HG03095 (cell line): Measurements from ENCODE around the gene FAM110D.

ENCODE experiments used
- ATAC-seq: cut with Tn5 transposase; IDR thresholded peaks from one replicate; pipeline ENCODE4 v1.9.1; 2021; ENCODE audit warnings: moderate library complexity; ENCODE audit not compliant: unreplicated experiment

Gene FAM110D

DNA sequence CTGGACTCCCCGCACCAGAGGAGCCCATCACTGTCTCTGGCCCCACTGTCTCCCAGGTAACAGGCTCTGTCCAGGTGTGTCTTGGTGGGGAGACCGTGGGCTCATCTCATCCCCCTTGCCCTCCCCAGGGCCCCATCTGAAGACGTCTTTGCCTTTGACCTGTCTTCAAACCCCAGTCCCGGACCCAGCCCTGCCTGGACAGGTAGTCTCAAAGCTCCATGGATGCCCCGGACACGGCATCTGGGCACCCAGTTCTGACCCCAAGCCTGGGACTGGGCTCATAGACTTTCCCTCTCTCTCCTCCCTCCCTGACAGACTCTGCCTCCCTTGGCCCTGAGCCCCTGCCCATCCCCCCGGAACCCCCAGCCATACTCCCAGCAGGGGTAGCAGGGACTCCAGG is 25.2 kb downstream of the FAM110D start:
- ATAC-seq: no peak

DNA sequence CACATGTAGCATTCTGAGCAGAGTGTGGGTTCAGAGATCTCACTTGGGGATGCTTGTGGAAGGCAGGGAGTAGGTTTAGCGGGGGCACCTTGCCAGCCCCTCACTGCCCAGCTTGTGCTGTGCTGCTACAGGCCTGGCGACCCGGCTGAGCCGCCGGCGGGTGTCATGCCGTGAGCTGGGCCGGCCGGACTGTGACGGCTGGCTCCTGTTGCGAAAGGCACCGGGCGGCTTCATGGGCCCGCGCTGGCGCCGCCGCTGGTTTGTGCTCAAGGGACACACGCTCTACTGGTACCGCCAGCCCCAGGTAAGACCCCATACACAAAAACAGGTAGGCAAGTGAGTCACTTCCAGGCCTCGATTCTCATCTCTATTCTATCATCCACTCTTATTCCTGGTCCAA is 26.0 kb downstream of the FAM110D start:
- no peak for ATAC-seq

DNA sequence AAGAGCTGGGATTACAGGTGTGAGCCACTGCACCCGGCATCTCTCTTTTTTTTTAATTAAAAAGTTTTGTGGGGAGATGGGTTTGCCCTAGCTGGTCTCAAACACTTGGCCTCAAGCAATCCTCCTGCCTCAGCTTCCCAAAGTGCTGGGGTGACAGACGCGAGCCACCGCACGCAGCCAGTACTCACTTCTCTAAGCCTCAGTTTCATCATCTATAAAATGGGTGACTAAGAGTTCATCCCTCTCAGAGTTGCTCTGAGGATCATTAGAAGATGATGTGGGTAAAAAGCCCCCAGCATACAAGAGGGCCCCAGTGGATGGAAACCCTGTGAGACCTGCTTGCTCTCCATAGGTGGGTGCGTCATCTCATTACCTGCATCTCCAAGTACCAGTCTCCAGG is 29.0 kb downstream of the FAM110D start:
- ATAC-seq: no peak

DNA sequence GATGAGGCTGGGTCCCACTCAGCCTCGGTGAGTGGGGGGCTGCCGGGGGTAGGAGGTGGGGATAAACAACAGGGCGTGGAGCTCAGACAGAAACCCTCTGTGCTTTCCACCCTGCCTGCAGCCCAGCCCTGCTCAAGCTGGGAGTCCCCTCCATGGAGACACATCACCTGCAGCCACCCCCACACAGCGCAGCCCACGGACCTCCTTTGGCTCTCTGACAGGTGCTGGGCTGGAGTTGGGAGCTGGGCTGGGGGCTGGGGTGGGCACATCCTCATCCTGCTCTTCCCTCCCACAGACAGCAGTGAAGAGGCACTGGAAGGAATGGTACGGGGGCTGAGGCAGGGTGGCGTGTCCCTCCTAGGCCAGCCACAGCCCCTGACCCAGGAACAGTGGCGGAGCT is 29.6 kb downstream of the FAM110D start:
- ATAC-seq: no peak

DNA sequence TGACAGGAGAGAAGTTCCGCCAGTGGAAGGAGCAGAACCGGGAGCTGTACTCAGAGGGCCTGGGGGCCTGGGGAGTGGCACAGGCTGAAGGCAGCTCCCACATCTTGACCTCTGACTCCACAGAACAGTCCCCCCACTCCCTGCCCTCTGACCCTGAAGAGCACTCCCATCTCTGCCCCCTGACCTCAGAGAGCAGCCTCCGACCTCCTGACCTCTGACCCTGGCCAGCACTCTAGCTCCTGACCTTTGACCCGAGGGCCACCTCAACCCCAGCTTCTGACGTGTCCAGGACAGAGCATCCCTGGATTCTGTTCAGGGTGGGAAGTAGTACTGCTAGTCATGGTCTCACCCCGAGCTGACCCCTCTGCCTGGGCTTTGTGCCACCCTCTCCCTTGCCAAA is 30.5 kb downstream of the FAM110D start:
- no peak for ATAC-seq

DNA sequence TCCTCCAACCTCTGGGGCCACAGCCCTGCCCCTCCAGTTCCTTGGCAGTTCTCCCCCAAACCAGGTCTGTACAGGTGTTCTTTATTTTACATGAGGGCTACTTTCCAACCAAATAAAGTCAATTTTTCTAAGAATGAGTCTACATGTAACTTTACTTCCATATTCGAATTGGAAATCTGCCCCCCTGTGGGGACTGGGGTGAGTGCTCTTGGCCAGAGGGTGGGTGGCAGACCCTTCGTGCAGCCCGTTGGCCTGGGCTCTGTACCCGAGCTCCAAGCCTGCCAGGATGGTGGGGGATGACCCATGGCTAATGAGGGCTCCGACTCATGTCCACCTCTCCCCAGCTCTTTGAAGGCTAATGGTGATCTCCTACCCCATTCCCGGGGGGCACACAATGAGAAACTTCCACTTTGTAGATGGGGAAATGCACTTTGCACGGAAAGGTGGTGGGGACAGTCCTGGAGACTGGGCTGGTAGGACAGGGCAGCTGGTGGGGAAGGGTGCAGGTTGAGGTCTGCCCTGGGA is 30.9 kb downstream of the FAM110D start:
- no peak for ATAC-seq

DNA sequence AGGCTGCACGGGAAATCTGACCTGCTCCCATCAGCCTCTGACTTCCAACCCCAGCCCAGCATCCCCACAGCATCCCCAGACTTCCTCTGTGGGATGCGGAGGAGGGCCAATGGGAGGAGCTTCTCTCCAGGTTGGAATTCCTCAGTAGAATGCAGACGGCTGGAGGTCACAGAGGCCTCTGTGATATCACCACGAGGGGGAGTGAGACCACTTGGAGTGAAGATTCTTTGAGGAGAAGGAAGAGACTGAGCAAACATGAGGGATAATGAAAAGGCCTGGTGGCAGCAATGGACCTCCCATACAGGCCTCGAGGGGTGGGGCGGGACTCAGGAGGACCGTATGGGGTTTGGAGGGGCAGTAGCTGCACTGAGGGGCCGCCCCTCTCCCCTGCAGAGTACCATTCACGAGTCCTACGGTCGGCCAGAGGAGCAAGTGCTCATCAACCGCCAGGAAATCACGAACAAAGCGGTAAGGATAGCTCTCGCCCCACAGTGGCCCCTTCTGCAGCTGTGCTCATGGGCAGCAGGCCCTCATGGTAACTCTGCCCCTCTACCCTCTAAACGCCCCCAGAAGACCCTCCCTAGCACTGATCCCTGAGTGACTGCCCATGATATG is 31.6 kb downstream of the FAM110D start, which contains the start of gene CATSPER4:
CATSPER4 (plus strand) TSS at position 230 of the 615 bp plus-strand sequence; CDS start at position 256, 26 bp downstream.
- no peak for ATAC-seq

DNA sequence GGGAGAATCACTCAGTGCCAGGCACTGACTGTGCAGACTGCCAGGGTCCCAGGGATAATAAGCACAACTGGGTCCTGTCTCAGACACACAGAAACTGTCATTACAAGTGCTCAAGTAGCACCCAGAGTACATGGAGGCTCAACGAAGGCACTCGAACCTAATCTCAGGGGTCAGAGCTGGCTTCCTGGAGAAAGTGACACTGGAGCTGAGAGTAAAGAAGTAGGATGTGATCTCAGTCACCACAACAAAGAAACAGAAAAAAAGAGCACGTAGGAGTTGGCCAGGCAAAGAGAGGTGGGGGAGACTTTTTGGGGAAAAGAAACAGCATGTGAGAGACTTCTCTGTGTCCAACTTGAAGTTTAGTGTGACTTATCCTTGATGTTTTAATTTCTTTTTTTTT is 32.9 kb downstream of the FAM110D start:
- no peak for ATAC-seq

DNA sequence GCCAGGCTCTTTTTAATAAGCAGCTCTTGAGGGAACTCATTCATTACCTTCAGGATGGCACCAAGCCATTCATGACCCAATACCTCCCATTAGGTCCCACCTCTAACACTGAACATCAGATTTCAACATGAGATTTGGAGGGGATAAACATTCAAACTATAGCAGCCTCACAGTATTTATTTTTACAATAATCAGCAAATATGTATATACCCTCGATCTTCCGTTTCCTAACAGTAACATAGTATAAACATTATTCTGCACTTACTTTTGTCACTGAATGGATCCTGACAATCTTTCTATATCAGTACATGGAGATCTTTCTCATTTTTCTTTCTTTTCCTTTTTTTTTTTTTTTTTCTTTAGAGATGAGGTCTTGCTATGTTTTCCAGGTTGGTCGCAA is 36.9 kb downstream of the FAM110D start:
- no peak for ATAC-seq

DNA sequence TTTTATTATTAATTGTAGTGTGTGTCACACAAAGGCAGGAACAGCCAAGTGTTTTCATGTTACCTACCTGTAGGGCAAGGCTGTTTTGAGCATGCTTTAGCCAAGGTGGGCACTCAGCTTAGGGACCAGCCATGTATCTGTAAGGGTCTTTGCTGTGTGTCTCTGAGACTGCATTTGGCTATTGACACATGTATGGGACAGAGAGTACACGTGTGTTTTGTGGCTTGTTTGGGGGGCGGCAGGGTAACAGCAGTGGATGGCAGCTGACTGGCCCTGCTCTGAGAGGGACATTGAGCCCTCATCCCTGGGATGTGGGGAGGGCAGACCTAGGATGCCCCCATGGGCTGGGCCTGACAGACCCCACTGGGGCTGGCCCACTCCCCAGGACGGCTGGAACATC is 38.4 kb downstream of the FAM110D start:
- no peak for ATAC-seq

DNA sequence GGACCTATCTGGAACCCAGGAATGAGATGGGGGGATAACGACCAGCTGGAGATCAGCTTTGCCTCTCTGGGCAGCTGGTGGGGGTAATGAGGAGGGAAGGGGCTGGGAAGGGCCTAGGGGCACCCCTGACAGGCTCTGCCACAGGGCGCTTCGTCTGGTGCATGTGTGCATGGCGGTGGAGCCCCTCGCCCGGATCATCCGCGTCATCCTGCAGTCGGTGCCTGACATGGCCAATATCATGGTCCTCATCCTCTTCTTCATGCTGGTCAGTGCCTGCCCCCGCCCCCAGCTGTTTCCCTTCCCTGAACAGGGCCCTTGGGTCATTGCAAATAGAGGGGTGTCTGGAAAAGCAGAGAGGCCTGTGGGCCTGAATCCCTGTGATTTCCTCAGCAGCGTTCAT is 38.9 kb downstream of the FAM110D start:
- no peak for ATAC-seq

DNA sequence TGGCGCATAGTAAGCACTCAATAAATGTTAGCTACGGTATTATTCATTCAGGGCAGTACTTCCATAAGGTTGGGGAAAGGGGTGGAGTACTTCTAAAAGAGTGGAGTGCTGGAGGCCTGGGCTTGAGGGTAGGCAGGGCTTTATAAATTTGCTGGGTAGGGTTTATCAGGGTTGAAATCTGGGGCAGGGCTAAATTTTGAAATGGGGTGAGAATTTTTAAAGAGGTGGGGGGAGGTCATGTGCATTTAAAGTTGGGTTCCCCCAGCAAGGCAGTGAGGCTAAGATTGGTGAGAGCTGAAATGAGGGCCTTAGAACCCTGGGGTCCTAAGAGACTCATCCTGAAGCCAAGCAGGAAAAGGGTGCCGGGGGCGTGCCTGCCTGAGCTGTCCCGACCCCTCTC is 41.5 kb downstream of the FAM110D start:
- ATAC-seq: no peak

DNA sequence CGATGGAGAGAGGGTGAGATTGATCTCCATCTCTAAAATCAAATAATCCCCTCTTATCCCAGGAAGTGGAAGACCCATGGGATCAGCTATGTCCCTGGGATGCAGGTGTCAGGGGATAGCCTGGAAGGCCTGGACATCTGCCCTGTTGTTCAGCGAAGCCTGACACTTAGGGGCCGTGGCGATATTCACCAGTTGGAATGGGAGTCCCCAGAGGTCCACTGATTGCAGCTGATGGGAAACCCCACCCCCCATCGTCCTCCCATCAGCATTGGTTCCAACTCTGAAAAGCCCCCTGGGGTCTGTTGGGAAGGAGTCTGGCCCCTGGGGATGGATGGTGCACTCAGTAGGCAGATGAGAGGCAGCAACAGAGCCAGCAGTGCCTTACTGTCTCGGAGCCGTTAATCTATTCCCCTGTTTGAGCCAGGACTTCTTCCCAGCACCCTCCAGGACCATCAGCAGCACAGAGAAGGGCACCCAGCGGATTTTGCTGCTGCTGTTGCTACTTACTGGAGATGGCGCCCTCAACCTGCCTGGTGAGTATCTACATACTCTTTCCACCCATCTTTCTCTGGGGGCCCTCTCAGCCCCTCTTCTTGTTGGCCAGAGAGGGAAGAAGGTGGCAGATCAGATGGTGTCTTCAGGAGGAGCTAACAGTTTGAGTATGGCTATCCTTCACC is 44.9 kb downstream of the FAM110D start:
- no peak for ATAC-seq

DNA sequence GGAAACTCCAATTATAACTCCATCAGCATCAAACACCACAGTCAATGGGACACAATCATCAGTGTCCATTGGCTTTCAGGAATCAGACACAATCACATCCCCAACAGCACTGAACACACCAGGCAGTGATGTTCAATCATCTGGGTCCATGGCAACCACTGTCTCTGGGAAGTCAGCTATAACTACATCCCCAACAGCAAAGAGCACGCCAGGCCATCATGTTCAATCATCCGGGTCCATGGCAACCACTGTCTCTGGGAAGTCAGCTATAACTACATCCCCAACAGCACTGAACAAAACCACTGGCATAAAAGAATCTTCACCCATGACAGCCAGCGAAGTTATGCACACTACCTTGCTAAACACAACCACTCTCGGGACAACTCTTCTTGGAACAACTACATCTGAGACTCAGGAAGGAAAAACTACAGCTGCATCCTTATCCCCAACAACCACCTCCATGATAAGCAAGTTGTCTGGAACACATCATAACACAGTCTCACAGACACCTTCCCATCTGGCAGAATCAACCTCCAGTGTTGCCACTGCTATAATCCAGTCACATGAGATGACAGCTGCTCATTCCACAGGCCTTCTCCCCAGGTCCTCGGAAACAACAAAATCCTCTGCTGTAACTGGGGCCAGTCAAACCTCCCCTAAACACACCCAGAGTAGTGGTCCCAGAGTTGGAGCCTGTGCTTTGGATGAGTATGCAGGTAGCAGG is 51.4 kb downstream of the FAM110D start:
- ATAC-seq: no peak

DNA sequence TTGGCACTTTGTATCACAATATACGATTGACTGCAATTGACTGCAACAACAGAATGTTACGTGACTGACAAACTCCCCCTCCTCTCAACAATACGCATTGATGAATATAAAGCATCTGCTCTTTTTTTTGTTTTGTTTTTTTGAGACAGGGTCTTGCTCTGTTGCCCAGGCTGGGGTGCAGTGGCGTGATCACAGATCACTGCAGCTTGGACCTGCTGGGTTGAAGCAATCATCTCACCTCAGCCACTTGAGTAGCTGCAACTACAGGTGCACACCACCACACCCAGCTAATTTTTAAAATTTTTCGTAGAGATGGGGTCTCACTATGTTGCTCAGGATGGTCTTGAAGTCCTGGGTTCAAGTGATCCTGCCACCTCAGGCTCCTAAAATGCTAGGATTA is 53.8 kb downstream of the FAM110D start:
- no peak for ATAC-seq

DNA sequence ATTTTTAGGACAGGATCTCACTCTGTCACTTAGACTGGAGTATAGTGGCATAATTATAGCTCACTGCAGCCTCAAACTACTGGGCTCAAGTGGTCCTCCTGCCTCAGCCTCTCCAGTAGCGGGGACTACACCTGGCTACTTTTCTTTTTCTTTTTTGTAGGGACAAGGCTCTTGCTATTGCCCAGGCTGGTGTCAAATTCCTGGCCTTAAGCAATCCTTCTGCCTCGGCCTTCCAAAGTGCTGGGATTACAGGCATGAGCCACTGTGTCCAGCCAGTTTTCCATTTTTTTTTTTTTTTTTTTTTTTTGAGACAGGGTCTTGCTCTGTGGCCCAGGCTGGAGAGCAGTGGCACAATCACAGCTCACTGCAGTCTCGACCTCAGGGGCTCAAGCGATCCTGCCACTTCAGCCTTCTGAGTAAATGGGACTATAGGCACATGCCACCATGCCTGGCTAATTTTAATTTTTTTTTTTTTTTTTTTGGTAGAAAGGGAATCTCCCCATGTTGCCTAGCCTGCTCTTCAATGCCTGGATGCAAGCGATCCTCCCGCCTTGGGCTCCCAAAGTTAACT is 54.5 kb downstream of the FAM110D start:
- ATAC-seq: no peak
